ENCODE data around the gene GAB3.

DNA sequence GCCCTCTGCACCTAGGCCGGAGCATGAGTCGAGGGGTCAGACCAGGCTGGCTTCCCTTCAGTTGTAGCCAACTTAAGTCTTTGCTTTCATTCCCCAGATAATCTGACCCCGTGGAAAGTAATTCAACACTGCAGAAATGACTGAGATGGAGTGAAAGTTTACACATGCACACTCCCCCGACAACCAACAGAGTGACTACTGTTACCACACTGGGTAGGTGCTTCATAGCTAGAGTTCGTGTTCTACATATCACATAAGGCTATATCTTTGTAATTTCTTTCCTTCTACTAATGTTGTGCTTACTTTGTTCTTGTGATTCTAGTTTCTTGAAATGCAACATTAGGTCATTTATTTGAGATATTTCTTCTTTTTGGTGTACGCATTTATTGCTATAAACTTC lies 90.3 kb downstream of the GAB3 start:
- TF ChIP-seq, protein P1, sequence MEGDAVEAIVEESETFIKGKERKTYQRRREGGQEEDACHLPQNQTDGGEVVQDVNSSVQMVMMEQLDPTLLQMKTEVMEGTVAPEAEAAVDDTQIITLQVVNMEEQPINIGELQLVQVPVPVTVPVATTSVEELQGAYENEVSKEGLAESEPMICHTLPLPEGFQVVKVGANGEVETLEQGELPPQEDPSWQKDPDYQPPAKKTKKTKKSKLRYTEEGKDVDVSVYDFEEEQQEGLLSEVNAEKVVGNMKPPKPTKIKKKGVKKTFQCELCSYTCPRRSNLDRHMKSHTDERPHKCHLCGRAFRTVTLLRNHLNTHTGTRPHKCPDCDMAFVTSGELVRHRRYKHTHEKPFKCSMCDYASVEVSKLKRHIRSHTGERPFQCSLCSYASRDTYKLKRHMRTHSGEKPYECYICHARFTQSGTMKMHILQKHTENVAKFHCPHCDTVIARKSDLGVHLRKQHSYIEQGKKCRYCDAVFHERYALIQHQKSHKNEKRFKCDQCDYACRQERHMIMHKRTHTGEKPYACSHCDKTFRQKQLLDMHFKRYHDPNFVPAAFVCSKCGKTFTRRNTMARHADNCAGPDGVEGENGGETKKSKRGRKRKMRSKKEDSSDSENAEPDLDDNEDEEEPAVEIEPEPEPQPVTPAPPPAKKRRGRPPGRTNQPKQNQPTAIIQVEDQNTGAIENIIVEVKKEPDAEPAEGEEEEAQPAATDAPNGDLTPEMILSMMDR (IDR thresholded peaks at IDR 0.05): no peak
- TF ChIP-seq POLR2A (IDR thresholded peaks at IDR 0.05): no peak

Data from body of pancreas (tissue), 4 donors.